NCI-H524 treated with DMSO at 0.1 percent for 48 hours (cell line): ENCODE data around the gene ALMS1.
"Not testable (repeated sequence)": the region's sequence is repeated elsewhere in the genome, so short reads cannot be mapped to it uniquely, and the experiment has no call there.

Experiments
- DNase-seq: peaks from one replicate; lab custom pipeline; 2025; lab: John Stamatoyannopoulos, UW

The ALMS1 gene

DNA sequence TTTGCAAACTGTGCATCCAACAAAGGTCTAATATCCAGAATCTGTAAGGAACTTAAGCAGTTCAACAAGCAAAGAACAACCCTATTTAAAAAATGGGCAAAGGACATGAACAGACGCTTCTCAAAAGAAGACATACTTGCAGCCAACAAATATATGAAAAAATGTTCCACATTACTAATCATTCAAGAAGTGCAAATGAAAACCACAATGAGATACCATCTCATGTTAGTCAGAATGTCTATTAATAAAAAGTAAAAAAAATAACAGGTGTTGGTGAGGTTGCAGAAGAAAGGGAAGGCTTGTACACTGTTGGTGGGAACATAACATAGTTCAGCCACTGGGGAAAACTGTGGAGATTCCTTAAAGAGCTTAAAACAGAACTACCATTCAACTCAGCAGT, 130.4 kb downstream of the ALMS1 start:
- no peak for DNase-seq

DNA sequence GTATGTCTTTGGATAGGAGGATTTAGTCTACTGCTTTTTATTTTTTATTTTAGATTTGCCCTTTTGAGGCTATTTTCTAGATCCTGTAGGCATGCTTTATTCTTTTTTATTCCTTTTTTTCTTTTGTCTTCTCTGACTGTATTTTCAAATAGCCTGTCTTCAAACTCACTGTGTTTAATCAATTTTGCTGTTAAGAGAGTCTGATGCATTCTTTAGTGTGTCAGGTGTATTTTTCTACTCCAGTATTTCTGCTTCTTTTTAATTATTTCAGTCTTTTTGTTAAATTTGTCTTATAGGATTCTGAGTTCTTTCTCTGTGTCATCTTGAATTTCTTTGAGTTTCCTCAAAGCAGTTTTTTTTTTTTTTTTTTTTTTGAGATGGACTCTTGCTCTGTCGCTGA, 143.1 kb downstream of the ALMS1 start:
- DNase-seq, result no peak

DNA sequence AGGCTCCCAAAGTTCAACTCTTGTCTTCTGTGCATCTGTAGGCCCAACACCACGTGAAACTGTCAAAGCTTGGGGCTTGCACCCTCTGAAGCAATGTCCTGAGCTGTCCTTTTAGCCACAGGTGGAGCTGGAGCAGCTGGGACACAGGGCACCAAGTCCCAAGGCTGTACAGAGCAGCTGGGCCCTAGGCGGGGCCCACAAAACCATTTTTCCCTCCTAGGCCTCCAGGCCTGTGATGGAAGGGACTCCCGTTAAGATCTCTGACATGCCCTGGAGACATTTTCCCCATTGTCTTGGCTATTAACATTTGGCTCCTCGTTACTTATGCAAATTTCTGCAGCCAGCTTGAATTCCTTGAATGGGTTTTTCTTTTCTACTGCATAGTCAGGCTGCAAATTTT, 145.1 kb downstream of the ALMS1 start:
- DNase-seq, result not testable (repeated sequence)

GRCh38 chr2:73532381-73532780, 146.7 kb downstream of the ALMS1 start:
- DNase-seq, result no peak

DNA sequence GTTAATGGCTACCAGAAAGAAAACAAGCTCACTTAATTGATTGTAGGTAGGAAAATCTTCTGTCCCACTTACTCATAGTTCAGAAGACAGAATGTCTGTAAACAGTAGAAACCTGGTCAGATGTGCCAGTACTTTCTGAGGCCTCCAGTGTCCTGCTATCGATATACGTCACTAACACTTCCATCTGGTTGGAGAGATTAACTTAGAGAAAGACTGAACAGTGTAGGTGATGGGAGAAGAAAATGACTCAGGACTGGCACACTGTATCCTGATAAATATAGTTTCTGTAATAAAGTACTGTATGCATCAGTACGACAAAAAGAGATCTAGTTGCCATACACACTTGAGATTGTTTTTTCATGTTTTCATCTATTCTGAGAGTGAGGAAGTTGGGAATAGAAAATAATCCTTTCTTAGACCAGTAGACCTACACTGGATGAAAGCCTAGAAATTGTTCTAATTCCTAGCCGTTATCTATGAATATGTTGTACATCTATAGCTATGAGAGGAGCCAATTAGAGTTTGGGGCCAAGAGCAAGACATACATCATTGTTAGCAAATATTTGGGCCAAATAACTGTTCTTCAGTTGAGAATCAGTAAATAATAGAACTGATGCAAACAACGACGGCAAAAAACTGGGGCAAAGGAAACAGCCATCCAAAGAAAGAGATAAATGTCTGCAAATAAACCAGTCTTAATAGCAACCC, 150.7 kb downstream of the ALMS1 start:
- DNase-seq, result no peak

GRCh38 chr2:73560875-73561274, 175.2 kb downstream of the ALMS1 start:
- DNase-seq, result peak; percentile 84

- DNase-seq, result peak; percentile 5
Measured at GRCh38 chr2:73561422-73561821, 175.8 kb downstream of the ALMS1 start.

DNA sequence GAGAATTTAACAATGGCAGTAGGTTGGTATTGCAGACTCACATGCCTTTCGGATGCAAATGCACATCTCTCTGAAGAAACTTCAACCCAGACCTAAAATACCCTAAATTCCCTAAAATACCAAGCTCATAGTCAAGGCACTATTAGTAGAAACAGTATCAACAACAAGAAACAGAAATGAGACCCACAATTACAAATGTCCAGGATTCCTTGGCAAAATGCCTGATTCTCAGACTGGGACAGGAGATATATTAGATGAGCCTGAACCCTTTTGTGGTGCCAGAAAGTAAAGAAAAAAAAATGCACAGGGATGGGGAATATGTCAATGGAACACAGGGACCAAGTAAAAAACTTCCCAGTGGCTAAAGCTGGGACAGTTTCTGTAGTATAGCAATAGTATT, 179.3 kb downstream of the ALMS1 start:
- DNase-seq, result no peak

GRCh38 chr2:73566288-73566878, 180.7 kb downstream of the ALMS1 start:
- no peak for DNase-seq

GRCh38 chr2:73575261-73575660, 189.6 kb downstream of the ALMS1 start:
- no peak for DNase-seq

DNA sequence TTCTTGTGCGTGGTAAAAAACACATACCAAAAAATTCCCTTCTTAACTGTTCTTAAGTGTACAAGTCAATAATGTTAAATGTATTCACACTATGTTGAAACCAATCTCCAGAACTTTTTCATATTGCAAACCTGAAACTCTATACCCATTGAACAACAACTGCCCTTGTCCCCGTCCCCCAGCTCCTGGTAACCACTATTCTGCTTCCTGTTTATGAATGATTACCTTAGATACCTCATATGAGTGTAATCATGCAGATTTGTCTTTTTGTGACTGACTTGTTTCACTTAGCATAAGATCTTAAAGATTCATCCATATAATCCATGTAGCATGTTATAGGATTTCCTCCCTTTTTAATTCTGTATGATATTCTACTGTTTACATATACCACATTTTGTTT, 196.7 kb downstream of the ALMS1 start:
- DNase-seq, result no peak

- no peak for DNase-seq
Measured at GRCh38 chr2:73588177-73588576, 202.5 kb downstream of the ALMS1 start.

- DNase-seq, result no peak
Measured at GRCh38 chr2:73593680-73594079, 208.0 kb downstream of the ALMS1 start.

DNA sequence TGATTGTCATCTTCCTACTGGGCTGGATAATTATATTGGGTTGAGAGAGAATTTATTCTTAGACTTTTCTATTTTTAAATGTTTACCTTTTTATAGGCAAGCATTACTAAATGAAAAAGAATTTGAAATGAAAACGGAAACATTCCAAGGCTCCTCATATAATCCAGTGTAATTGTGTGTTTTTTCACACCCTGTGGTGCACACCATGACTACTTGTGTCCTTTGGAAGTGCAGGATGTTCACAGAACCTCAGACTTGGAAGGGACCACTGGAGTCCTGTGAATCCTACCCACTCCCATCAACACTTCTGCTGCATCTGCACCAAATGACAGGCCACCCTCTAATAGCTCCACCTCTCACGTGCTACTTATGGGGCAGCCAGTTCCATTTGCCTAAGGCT, 208.6 kb downstream of the ALMS1 start:
- DNase-seq, result no peak

- DNase-seq, result no peak
Measured at GRCh38 chr2:73601780-73602179, 216.1 kb downstream of the ALMS1 start.

- not testable (repeated sequence) for DNase-seq
Measured at GRCh38 chr2:73603099-73603588, 217.5 kb downstream of the ALMS1 start.

GRCh38 chr2:73604589-73604988, 219.0 kb downstream of the ALMS1 start:
- not testable (repeated sequence) for DNase-seq

- DNase-seq, result no peak
Measured at GRCh38 chr2:73610111-73610510, 224.5 kb downstream of the ALMS1 start.

DNA sequence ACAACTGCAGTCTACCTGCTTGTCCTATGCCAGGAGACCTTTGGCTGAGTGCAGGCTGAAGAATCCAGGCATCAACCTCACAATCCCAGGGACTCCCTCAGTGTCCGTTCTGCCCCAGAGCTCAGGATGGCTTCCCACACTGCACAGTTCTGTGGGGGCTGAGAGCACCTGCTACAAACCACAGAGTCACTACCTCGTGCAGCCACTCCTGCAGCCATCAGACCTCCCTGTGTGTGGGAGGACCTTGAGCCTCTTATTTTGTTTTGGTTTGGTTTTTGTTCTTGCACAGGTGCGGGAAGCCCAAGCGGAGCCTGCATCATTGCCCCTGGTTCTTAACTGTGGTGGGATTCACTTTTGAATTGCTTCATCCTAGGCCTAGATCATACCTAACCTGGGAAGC, 225.6 kb downstream of the ALMS1 start:
- DNase-seq, result no peak

- no peak for DNase-seq
Measured at GRCh38 chr2:73611867-73612266, 226.2 kb downstream of the ALMS1 start.

DNA sequence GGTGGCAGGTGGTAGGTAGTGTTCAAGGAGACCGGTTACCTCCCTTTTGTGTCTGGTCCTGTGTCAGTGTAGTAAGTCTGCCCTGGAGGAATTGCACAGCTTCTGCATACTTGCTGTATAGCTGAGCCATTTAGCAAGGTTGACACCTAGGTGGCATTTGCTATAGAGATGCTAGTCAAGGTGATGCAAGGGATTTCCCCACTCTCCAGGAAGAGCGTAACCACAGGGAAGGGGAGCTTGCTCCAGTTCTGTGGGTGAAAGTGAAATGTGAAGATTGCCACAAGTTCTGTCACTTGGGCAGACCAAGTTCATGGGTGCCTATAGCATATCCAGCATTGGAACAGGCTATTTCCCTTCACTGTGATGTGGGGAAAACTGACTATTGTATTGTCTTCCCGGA, 228.5 kb downstream of the ALMS1 start:
- DNase-seq, result no peak

DNA sequence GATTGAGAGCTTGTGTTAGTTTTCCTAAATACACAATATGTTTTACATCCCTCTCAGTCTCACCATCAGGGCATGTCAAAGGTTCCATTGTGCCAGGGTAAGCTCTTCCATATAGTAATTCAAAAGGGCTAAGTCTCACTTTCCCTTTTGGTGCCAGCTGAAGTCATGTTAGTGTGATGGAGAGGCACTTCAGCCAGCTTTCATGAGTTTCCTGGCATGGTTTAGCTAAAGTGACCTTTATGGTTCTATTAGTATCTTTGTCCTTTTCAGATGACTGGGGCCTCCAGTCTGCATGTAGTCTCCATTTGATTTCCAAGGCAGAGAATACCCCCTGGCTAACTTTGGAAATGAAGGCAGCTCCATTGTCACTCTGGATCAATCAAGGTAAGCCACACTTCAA, 229.4 kb downstream of the ALMS1 start:
- no peak for DNase-seq

DNA sequence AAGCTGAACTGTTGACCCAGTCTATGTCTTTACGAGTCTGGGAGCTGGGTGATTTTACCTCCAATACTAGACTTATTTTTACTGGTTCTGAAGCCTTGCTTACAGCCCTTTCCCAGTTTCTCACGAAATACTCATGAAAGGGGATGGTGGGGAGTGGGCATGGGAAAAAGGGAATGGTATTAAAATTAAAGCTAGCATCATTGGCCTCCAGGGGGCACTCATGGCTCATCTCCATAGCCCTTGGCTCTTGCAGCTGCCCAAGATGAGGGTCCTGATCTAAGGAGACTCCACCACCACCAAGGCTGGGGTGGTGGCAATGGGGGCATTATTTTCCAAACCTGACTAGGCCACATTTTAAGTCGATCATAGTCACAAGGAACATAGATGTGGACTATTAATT, 234.3 kb downstream of the ALMS1 start:
- not testable (repeated sequence) for DNase-seq

DNA sequence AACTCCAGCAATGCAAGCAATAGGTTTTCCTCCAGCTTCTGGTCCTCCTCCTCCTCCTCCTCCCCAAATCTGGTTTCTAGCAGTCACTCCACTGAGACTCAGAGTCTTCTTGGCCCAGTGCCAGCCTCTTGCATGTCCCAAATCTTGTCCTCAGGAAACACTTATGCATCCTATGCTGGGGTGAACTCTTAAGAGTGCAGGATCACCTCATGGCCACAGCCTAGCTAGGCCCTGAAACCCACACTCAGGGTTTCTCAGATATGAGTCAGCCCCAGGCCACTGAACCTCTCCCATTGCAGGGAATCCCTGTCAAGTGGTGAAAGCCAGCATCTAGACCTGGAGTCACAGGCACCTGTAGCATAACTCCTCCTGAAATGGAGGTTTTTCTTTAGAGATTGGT, 238.4 kb downstream of the ALMS1 start:
- DNase-seq, result not testable (repeated sequence)
